ENCODE data around the gene PPP1R13B.

Gene PPP1R13B

GRCh38 chr14:103763730-103764488 is 83.5 kb downstream of the PPP1R13B start:
- no peaks in the 10 kb centered on the region for H3K27me3 Mint-ChIP-seq
- peak overlapping the region in 1 of 2 donors; percentile 50 for H3K27ac Mint-ChIP-seq
- no peak for DNase-seq
- ATAC-seq = peak; percentile 86
- no peak overlapping the region for H3K4me3 Mint-ChIP-seq
- H3K9me3 Mint-ChIP-seq = no peaks in the 10 kb centered on the region
- H3K4me1 Mint-ChIP-seq = no peaks in the 10 kb centered on the region

GRCh38 chr14:103762541-103762940 is 84.8 kb downstream of the PPP1R13B start:
- ATAC-seq (no peak), DNase-seq (no peak)
- H3K27ac Mint-ChIP-seq = peak overlapping the region in 1 of 2 donors; percentile 50
- no peaks in the 10 kb centered on the region for H3K4me1 Mint-ChIP-seq
- no peaks in the 10 kb centered on the region for H3K27me3 Mint-ChIP-seq
- no peak overlapping the region for H3K4me3 Mint-ChIP-seq
- no peaks in the 10 kb centered on the region for H3K9me3 Mint-ChIP-seq

DNA sequence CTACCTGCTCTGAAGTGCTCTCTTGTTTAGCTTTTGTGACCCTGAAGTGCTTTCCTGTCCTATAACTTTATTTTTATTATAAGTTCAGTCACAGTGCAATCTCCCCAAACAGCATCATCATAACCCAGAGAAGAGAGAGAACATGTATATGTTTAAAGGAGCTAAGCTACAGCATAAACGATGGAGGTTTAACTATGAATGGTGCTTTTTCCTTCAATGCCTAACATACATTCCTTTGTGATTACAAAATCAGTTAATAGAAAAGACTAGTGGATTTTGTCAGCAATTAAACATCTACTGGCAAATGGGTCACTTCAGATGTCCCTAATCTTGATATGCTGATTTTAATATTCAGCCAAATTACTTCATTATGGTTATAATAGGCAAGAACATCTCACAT is 85.3 kb downstream of the PPP1R13B start:
- DNase-seq (no peak), ATAC-seq (no peak)
- Mint-ChIP-seq H3K4me1 (no peaks in the 10 kb centered on the region), H3K27me3 (no peaks in the 10 kb centered on the region), H3K27ac (no peak overlapping the region), H3K4me3 (no peak overlapping the region), H3K9me3 (no peaks in the 10 kb centered on the region)

DNA sequence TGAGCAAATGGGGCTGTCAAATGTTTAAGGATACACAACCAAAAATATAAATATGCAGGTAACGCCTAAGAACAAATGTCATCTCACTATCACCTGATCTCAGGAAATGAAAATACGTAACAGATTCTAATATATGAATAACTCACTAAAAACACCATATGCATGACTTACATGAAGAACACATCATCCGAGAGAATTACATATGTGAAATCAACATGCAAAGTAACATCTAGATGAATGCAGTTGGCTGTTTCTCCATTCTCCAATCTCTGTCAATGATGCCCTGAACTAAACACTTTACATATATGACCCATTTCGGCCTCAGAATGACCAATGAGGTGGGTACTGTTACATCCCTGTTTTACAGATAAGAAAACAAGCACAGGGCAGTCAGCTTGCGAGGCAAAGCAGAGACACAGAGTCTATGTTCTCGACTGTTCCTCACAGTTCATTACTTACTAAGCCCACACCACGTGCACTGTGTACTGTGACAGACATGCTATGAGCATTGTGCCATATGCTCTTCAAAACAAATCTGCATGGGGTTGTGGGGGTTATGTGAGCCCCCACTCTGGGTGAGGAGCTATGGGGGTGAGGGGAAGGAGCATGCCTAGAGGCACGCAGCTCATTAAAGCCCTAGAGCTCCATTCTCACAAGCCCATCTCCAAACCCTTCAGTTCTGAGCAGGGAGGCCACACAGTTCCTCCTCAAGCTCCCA is 89.2 kb downstream of the PPP1R13B start:
- DNase-seq (no peak), ATAC-seq (no peak)
- Mint-ChIP-seq H3K27me3 (no peaks in the 10 kb centered on the region), H3K4me1 (no peaks in the 10 kb centered on the region), H3K9me3 (no peaks in the 10 kb centered on the region), H3K27ac (no peak overlapping the region), H3K4me3 (no peak overlapping the region)

DNA sequence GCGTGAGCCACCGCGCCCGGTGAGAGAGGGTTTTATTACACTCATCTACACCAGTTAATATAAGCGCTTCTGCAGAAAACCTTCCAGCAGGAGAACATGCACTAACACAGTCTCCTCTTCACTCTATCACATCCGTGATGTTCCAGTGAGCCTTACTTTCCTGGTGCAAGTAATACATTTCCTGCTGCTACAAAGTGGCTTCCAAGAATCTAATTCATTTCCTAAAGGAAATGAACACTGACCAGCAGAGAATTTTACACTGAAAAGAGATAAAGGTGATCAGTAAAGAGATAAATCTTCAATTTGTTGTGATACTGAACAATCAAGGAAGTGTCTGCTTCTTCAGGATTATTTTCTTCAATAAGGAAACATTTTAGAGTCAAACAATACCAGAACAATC is 92.3 kb downstream of the PPP1R13B start:
- ATAC-seq = no peak
- DNase-seq = no peak
- Mint-ChIP-seq H3K27ac (no peak overlapping the region), H3K9me3 (no peaks in the 10 kb centered on the region), H3K4me1 (peaks cover under 1% of the 10 kb centered on the region), H3K4me3 (no peak overlapping the region), H3K27me3 (no peaks in the 10 kb centered on the region)

DNA sequence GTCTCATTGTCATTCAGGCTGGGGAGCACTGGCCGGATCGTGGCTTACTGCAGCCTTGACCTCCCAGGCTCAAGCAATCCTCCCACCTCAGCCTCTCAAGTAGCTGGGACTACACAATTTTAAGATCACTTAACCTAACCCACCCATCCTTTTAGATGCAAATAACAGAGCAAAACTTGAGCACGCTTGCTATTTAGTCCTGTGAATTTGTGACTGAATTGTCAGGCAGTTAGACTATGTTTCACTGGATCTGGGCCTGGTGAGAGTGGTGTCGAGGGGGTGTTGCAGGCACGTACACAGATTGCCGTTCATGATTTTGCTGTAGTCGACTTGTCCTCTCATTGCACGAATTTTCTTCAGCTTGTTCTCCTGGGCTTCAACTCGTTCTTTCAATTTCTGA is 93.6 kb downstream of the PPP1R13B start:
- H3K9me3 Mint-ChIP-seq = no peaks in the 10 kb centered on the region
- no peaks in the 10 kb centered on the region for H3K27me3 Mint-ChIP-seq
- H3K27ac Mint-ChIP-seq = no peak overlapping the region
- H3K4me3 Mint-ChIP-seq = no peak overlapping the region
- ATAC-seq (no peak), DNase-seq (no peak)
- peaks cover 12% of the 10 kb centered on the region for H3K4me1 Mint-ChIP-seq

DNA sequence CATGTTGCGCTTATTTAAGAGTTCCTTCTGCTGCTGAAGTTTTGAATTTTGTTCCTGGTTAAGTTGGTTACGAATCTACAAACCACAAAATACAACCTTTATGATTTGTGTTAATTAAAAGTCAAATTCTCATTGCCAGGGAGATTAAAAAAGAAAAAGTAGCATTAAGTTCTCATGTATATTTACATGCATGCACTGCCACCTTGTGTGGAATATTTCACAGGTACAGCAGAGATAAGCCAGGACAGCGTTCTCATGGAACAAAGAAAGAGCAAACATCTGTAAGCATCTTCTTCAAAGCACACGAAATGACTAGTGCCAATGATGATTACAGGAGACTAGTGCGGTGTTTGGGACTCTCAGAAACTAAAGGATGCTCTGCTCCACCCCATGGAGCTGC is 97.5 kb downstream of the PPP1R13B start:
- no peak for DNase-seq
- Mint-ChIP-seq H3K27ac (no peak overlapping the region), H3K27me3 (no peaks in the 10 kb centered on the region), H3K9me3 (no peaks in the 10 kb centered on the region), H3K4me1 (peaks cover 23% of the 10 kb centered on the region), H3K4me3 (no peak overlapping the region)
- no peak for ATAC-seq

DNA sequence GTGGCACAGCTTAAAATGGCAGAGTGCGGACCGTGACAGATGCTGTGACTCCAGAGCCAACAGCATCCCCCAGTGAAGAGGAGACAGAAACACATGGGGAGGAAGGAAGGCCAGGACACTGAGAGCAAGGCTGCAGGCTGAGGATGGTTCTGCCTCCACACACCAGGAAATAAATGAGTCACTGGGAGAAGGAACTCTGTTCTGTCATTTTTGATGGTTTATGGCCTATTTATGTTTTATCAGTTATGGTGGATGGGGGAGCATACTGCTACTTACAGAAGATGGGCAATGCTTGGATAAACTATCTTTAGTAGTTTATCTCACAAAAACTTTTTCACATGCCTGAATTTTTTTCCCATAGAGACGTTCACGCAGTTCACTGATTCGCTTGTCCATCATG is 97.9 kb downstream of the PPP1R13B start:
- Mint-ChIP-seq H3K4me3 (no peak overlapping the region), H3K27me3 (no peaks in the 10 kb centered on the region), H3K4me1 (peaks cover 23% of the 10 kb centered on the region), H3K9me3 (no peaks in the 10 kb centered on the region), H3K27ac (peak overlapping the region; percentile 29 to 59)
- ATAC-seq = no peak
- no peak for DNase-seq

DNA sequence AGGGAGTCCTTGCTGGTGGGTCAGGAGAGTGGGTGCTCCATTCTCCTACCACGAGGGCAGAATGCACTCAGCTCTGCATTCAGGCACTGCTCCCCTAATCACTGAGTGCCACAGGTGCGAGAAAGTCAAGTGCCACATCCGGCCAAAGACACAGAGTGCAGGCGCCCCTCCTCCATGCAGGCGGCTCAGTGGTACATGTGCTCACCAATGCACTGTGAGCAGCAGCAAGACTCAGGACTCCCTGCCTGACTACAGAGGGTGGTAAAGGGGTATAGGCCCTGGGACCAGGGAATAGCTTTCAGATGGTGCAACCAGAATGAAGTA is 98.9 kb downstream of the PPP1R13B start:
- DNase-seq (peak; percentile 48 to 55), ATAC-seq (peak; percentile 99)
- peaks cover 23% of the 10 kb centered on the region for H3K4me1 Mint-ChIP-seq
- no peaks in the 10 kb centered on the region for H3K9me3 Mint-ChIP-seq
- peak overlapping the region; percentile 29 to 59 for H3K4me3 Mint-ChIP-seq
- H3K27me3 Mint-ChIP-seq = no peaks in the 10 kb centered on the region
- peak overlapping the region in 1 of 2 donors; percentile 80 for H3K27ac Mint-ChIP-seq

- Mint-ChIP-seq H3K4me1 (peaks cover 23% of the 10 kb centered on the region), H3K27ac (peak overlapping the region in 1 of 2 donors; percentile 5), H3K4me3 (no peak overlapping the region), H3K27me3 (no peaks in the 10 kb centered on the region), H3K9me3 (no peaks in the 10 kb centered on the region)
- DNase-seq (no peak), ATAC-seq (no peak)
Measured at GRCh38 chr14:103746701-103747100, 100.7 kb downstream of the PPP1R13B start.

DNA sequence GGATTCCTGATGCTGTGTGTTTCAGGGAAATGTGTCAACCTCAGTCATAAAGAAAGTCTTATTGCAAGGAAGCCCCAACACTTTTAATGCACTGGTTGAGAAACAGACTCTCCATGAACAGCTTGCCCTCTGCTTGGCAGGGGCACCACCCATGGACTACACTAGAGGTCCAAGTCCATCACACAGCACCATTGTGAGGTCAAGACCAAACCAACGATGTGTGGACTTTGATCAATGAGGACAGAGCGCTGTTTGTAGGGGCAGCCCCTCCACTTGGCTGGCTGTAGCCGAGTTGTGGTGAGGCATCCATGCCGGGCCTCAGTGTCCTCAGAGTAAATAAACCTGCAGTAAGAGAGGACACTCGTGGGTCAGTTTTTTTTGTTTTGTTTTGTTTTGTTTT is 102.0 kb downstream of the PPP1R13B start:
- DNase-seq (no peak), ATAC-seq (no peak)
- no peaks in the 10 kb centered on the region for H3K9me3 Mint-ChIP-seq
- no peak overlapping the region for H3K27ac Mint-ChIP-seq
- H3K27me3 Mint-ChIP-seq = no peaks in the 10 kb centered on the region
- no peak overlapping the region for H3K4me3 Mint-ChIP-seq
- H3K4me1 Mint-ChIP-seq = peaks cover 23% of the 10 kb centered on the region

- Mint-ChIP-seq H3K9me3 (no peaks in the 10 kb centered on the region), H3K4me3 (no peak overlapping the region), H3K4me1 (peaks cover 19% of the 10 kb centered on the region), H3K27me3 (no peaks in the 10 kb centered on the region), H3K27ac (no peak overlapping the region)
- ATAC-seq (no peak), DNase-seq (no peak)
Measured at GRCh38 chr14:103744621-103745395, 102.6 kb downstream of the PPP1R13B start.

DNA sequence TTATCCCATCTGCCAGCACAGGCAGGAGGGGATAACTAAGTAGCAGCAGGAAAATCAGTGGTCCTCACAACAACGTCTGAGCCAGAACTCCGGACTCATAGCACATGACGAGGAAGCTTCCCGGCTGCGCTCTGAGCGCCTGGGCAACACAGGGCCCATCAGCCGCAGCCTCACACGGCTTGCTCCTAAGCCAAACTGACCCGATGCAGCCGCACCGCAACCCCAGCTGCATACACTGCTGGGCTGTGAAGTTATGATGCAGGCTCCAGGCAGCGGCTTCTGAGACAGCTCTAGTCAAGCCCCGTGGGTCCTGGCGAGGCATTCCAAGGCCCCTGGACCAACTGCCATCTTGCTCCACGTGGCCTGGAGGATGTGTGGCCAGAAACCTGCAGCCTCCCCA is 103.7 kb downstream of the PPP1R13B start:
- Mint-ChIP-seq H3K4me3 (no peak overlapping the region), H3K4me1 (peaks cover 10% of the 10 kb centered on the region), H3K27ac (peak overlapping the region in 1 of 2 donors; percentile 82), H3K27me3 (no peaks in the 10 kb centered on the region), H3K9me3 (no peaks in the 10 kb centered on the region)
- DNase-seq = no peak
- no peak for ATAC-seq

DNA sequence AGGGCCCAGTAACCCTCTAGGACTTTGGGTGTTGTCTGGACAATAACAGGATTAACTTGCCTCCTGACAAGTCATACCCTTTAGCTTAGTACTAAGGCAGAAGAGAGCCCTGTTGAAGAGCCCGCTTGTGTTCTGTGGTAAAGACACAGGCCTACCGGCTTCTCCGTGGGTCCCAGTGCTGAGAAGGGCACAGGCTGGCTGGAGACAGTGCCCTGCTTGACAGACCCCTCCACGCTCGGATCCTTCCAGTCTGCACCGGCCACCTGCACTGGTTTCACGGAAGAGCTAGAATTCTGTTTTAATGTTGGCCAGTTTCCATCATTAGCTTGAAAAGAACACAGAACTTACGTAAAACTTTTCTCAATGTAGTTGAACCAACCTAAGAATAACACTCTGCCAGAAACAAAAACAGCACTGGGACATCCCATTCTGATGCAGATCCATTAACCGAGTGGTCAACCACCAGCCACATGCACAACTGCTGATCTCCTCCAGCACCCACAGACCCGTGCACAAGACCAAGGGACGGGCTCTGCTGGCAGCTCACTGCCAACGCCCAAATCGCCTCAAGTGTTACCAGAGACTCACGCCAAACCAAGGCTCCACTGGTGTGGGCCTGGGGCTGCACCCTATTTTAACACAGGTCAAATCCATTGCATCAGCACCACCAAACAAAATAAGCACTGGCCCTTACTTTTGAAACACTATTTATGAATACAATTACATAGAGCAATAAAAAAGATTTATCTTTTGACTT is 104.7 kb downstream of the PPP1R13B start:
- Mint-ChIP-seq H3K9me3 (no peaks in the 10 kb centered on the region), H3K27ac (peak overlapping the region in 1 of 2 donors; percentile 59), H3K4me1 (no peaks in the 10 kb centered on the region), H3K4me3 (no peak overlapping the region), H3K27me3 (no peaks in the 10 kb centered on the region)
- DNase-seq = no peak
- no peak for ATAC-seq

DNA sequence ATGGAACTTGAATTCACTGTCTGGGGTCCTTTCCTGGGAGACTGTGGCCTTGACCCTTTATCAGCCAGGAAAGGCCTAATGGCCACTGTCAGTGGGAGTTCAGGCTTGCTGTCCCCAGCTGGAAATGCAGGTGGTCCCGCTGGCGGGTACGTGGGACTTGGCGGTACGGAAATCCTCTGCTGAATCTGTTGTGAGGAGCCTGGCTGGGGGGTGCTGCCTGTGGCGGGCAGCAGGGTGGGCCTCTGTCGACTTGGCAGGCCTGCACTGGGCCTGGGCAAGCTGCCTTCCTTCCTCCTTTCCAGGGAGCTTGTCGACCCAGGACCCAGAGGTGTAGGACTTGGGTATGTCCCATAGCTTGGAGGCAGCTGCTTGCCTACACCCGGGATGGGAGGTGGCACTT is 105.5 kb downstream of the PPP1R13B start:
- Mint-ChIP-seq H3K4me1 (no peaks in the 10 kb centered on the region), H3K27ac (no peak overlapping the region)
- ATAC-seq = no peak

More for the DNA sequence above, 105.5 kb downstream of the PPP1R13B start:
- no peaks in the 10 kb centered on the region for H3K27me3 Mint-ChIP-seq
- H3K9me3 Mint-ChIP-seq = no peaks in the 10 kb centered on the region
- no peak overlapping the region for H3K4me3 Mint-ChIP-seq
- no peak for DNase-seq

All from stimulated activated naive CD8-positive, alpha-beta T cell treated with anti-CD3 and anti-CD28 coated beads, Interleukin-15, amount 100 ng/mL, for 72 hours (primary cell).